Neutrophil (primary cell): ENCODE data around the gene CAMTA1.

Experiments used
- H3K27ac ChIP-seq: fragments of 200-600 bp; sonication (generic); 2 replicates; pipeline ENCODE4 v1.5.1; 2016; ENCODE audit warnings: mild to moderate bottlenecking, moderate library complexity
- H3K27me3 ChIP-seq: fragments of 200-600 bp; sonication (generic); 2 replicates; pipeline ENCODE4 v1.6.0; 2016; ENCODE audit warnings: mild to moderate bottlenecking
- H3K36me3 ChIP-seq: fragments of 200-600 bp; sonication (generic); 2 replicates; pipeline ENCODE4 v1.5.1; 2017
- H3K4me1 ChIP-seq, 2 experiments: fragments of 200-600 bp in 1 of 2; sonication (generic) in 1 of 2; 1 replicate in 1 of 2; 2 replicates in 1 of 2; pipeline versions ENCODE4 v1.5.1 to v1.6.1; 2013 to 2016; ENCODE audit warnings: low read depth in 1 of 2, low read length in 1 of 2, mild to moderate bottlenecking in 1 of 2, moderate library complexity in 1 of 2; ENCODE audit not compliant: control insufficient read depth in 1 of 2, insufficient read depth in 1 of 2
- H3K4me3 ChIP-seq, 2 experiments: fragments of 200-600 bp in 1 of 2; sonication (generic) in 1 of 2; 1 replicate in 1 of 2; 2 replicates in 1 of 2; pipeline ENCODE4 v1.5.1; 2013 to 2016; ENCODE audit warnings: low read depth in 1 of 2, low read length in 1 of 2, mild to moderate bottlenecking in 1 of 2, moderate library complexity in 1 of 2
- H3K9me3 ChIP-seq: fragments of 200-600 bp; sonication (generic); 2 replicates; pipeline ENCODE4 v1.5.1; 2016
- CTCF ChIP-seq: fragments of 200-600 bp; sonication (generic); IDR thresholded peaks from 2 replicates; pipeline ENCODE4 v1.5.1; 2016; ENCODE audit warnings: antibody characterized with exemption

Gene CAMTA1

GRCh38 chr1:7259955-7260354 lies 474.7 kb downstream of the CAMTA1 start:
- no peaks in the 10 kb centered on the region for H3K9me3 ChIP-seq
- H3K4me1 ChIP-seq: no peaks in the 10 kb centered on the region
- TF ChIP-seq CTCF: no peak
- H3K27ac ChIP-seq: no peak overlapping the region
- no peak overlapping the region for H3K4me3 ChIP-seq
- peaks cover 9% of the 10 kb centered on the region for H3K27me3 ChIP-seq
- H3K36me3 ChIP-seq: no peaks in the 10 kb centered on the region

GRCh38 chr1:7261490-7261889 lies 476.2 kb downstream of the CAMTA1 start:
- no peak for TF ChIP-seq CTCF
- Histone ChIP-seq H3K36me3 (no peaks in the 10 kb centered on the region), H3K4me3 (no peak overlapping the region), H3K9me3 (no peaks in the 10 kb centered on the region), H3K27ac (no peak overlapping the region), H3K27me3 (peaks cover 9% of the 10 kb centered on the region), H3K4me1 (no peaks in the 10 kb centered on the region)

GRCh38 chr1:7262611-7263010 lies 477.4 kb downstream of the CAMTA1 start:
- Histone ChIP-seq H3K9me3 (no peaks in the 10 kb centered on the region), H3K36me3 (no peaks in the 10 kb centered on the region), H3K27ac (no peak overlapping the region), H3K4me1 (no peaks in the 10 kb centered on the region), H3K4me3 (no peak overlapping the region), H3K27me3 (peaks cover 9% of the 10 kb centered on the region)
- no peak for TF ChIP-seq CTCF

GRCh38 chr1:7263021-7263960 lies 478.0 kb downstream of the CAMTA1 start:
- no peak overlapping the region for H3K4me3 ChIP-seq
- no peaks in the 10 kb centered on the region for H3K9me3 ChIP-seq
- no peak for TF ChIP-seq CTCF
- H3K4me1 ChIP-seq: no peaks in the 10 kb centered on the region
- no peak overlapping the region for H3K27ac ChIP-seq
- peaks cover 9% of the 10 kb centered on the region for H3K27me3 ChIP-seq
- H3K36me3 ChIP-seq: no peaks in the 10 kb centered on the region

GRCh38 chr1:7264101-7264500 lies 478.8 kb downstream of the CAMTA1 start:
- Histone ChIP-seq H3K27ac (no peak overlapping the region), H3K27me3 (peaks cover 9% of the 10 kb centered on the region), H3K36me3 (no peaks in the 10 kb centered on the region), H3K9me3 (no peaks in the 10 kb centered on the region), H3K4me3 (no peak overlapping the region), H3K4me1 (no peaks in the 10 kb centered on the region)
- TF ChIP-seq CTCF: no peak
